ENCODE results near the gene PMVK.

The PMVK gene

GRCh38 chr1:154881820-154882535, 54.5 kb downstream of the PMVK start:
- DNase-seq = peak in 3 of 51 donors; percentile 6 to 22 (median 13)

GRCh38 chr1:154880671-154881070, 55.8 kb downstream of the PMVK start:
- no peak for DNase-seq

GRCh38 chr1:154879038-154879421, 57.5 kb downstream of the PMVK start:
- DNase-seq = peak in 3 of 51 donors; percentile 23 to 44 (median 38)

DNA sequence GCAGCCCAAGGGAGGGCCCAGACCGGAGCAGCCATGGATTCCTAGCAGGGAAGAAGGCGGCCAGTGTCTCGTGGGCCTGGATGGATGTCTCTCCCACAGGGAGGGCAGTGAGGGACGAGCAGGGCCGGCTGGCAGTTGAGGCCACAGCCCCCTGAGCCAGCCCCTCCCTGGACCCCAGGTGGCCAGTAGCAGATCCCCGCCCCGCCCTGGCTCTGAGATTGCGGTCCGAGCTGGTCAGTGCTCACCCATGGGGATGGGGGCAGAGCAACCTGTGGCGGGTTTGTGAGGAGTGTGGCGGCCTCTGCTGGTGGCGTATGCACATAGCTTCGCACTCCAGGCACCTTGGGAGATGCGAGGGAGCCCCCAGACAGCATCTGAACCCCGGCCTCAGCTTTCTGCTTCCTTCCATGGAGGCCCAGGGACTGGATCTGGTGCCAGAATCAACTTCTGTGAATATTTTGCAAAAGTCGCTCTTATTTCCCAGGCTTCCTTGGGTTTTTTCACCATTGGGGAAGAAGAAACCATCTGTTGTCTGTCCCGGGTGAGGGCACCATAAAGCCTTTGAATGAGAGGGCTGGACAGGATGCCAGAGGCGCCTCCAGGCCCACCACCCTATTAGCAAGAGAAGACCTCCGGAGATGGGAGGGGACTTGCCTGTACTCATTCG, 58.0 kb downstream of the PMVK start:
- peak in 50 of 51 donors; percentile 21 to 87 (median 71) for DNase-seq

- no peak for DNase-seq
These were observed 59.0 kb downstream of the PMVK start for GRCh38 chr1:154877370-154877974.

- no peak for DNase-seq
These were observed 59.6 kb downstream of the PMVK start for GRCh38 chr1:154876842-154877369.
